ENCODE data around the gene PARVG. TPM values are rescaled to one million over a fixed set of nuclear protein-coding genes. Genes with fewer than 3 reads are reported as not detected.

Gene PARVG
- total RNA-seq, 1 experiment from 2014 or later, result 1.3 TPM

DNA sequence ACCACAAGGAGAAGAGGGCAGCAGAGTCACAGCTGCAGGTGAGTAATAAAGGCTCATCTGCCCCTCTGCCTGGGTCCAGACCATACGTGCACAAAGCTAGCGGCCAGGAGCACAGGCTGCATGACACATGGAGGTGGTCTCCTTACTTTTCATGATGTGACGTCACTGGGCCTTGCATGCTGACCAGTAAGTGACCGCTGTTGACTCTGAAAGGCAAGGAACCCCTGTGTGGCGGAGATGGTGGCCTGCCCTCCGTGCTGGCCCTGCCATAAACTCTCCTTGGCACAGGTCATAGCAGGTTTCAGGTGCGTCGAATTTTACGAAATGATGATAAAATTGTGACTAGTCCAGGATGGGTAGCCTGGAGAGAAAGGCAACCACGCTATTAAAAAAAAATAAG, 7.6 kb upstream of the PARVG start:
- peaks cover 42 to 44% of the 10 kb centered on the region in 2 experiments for H3K4me1 Mint-ChIP-seq
- H2BK15ac ChIP-seq (ENCODE audit: low read depth, low read length), result no peak overlapping the region
- H3K27me3 Mint-ChIP-seq (ENCODE audit: low read depth), result peaks cover 3% of the 10 kb centered on the region
- H3K14ac ChIP-seq (ENCODE audit: insufficient read depth, low read length), result peak overlapping the region; percentile 59
- WGBS (ENCODE audit: extremely low coverage, insufficient read length, low lambda C conversion rate), result no CpG with 5 or more reads among the region's 10 CpGs
- H3K4me3 Mint-ChIP-seq, result no peak overlapping the region
- no peaks in the 10 kb centered on the region for H3K9me3 Mint-ChIP-seq
- no peaks in the 10 kb centered on the region for H3K23me2 ChIP-seq (ENCODE audit: insufficient read length, low read depth, low read length, poor library complexity, severe bottlenecking)
- H3K9ac ChIP-seq (ENCODE audit: extremely low read depth, insufficient read length, low read length), result no peak overlapping the region
- H4K8ac ChIP-seq (replicated peaks; ENCODE audit: insufficient read length, low read depth, low read length), result no peak overlapping the region
- no peak overlapping the region for H3K4ac ChIP-seq (ENCODE audit: low read depth, low read length)
- no peak for TF ChIP-seq CTCF (conservative IDR thresholded peaks at IDR 0.05)
- H3K23ac ChIP-seq (ENCODE audit: insufficient read length, low read depth, low read length), result no peak overlapping the region
- peaks cover 5% of the 10 kb centered on the region; the same call in 1 of the 2 replicates for H3K4me1 ChIP-seq (ENCODE audit: insufficient read depth, low read length)
- H3K18ac ChIP-seq (ENCODE audit: insufficient read length, low read depth, low read length), result no peak overlapping the region
- no peak overlapping the region for H4K91ac ChIP-seq (ENCODE audit: insufficient read length, low read depth, low read length)
- no peaks in the 10 kb centered on the region for H3K79me1 ChIP-seq (ENCODE audit: insufficient read depth, low read depth, low read length, poor library complexity, severe bottlenecking)
- no peak overlapping the region for H3K27ac ChIP-seq (ENCODE audit: insufficient read length, low read depth, low read length)
- no peak overlapping the region for H2BK20ac ChIP-seq (ENCODE audit: low read depth, low read length, poor library complexity, severe bottlenecking)
- H3T11ph ChIP-seq (ENCODE audit: low read length), result no peak overlapping the region
- no peak overlapping the region for H2AFZ ChIP-seq (ENCODE audit: low read length)
- peak overlapping the region in 1 of 3 experiments; percentile 22; a peak in 2 of 7 replicates for H3K27ac Mint-ChIP-seq
- H2BK5ac ChIP-seq (ENCODE audit: insufficient read length, low read length), result no peak overlapping the region
- H3K9me3 ChIP-seq (ENCODE audit: control insufficient read depth, low read depth, low read length), result no peaks in the 10 kb centered on the region
- H2BK120ac ChIP-seq (ENCODE audit: low read depth, low read length, poor library complexity, severe bottlenecking), result no peak overlapping the region
- no peak overlapping the region for H2BK12ac ChIP-seq (ENCODE audit: insufficient read length, low read depth, low read length)
- no peaks in the 10 kb centered on the region for H4K20me1 ChIP-seq (ENCODE audit: control insufficient read depth, insufficient read depth, insufficient read length)
- no peak for DNase-seq
- H4K5ac ChIP-seq (ENCODE audit: insufficient read length, low read depth, low read length), result no peak overlapping the region
- H3K27me3 ChIP-seq (ENCODE audit: insufficient read depth, low read length), result no peaks in the 10 kb centered on the region
- H2AK5ac ChIP-seq (ENCODE audit: insufficient read length, low read length), result no peak overlapping the region
- H3K4me2 ChIP-seq (ENCODE audit: insufficient read depth, insufficient read length, low read length), result no peak overlapping the region
- H3K79me2 ChIP-seq (ENCODE audit: insufficient read depth, low read length), result no peaks in the 10 kb centered on the region
- H3K36me3 Mint-ChIP-seq (ENCODE audit: insufficient read depth in 1 of 3, low read depth in 3 of 3), result no peaks in the 10 kb centered on the region; a peak in 2 of 7 replicates
- H3K56ac ChIP-seq (ENCODE audit: insufficient read length, low read depth, low read length), result no peak overlapping the region

Data from H9 (cell line).